ENCODE measurements around the gene NKAIN2.

- TF ChIP-seq POLR2A (IDR thresholded peaks at IDR 0.05) (no peak), CTCF (IDR thresholded peaks at IDR 0.05 in 4 of 5, conservative IDR thresholded peaks at IDR 0.05 in 1 of 5) (no peak)
These were observed 55.6 kb downstream of the NKAIN2 start for GRCh38 chr6:123859291-123859690.
